ENCODE measurements around the gene NLRP4.
"Not testable (repeated sequence)": the region's sequence is repeated elsewhere in the genome, so short reads cannot be mapped to it uniquely, and the experiment has no call there.

DNA sequence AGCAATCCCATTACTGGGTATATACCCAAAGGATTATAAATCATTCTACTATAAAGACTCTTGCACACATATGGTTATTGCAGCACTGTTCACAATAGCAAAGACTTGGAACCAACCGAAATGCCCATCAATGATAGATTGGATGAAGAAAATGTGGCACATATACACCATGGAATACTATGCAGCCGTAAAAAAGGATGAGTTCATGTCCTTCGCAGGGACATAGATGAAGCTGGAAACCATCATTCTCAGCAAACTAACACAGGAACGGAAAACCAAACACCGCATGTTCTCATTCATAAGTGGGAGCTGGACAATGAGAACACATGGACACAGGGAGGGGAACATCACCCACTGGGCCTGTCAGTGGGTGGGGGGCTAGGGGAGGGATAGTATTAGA is 92.9 kb downstream of the NLRP4 start:
- TF ChIP-seq POLR2AphosphoS5 (IDR thresholded peaks at IDR 0.05; ENCODE audit: low read length); HDAC2 (IDR thresholded peaks at IDR 0.05); SIN3A (IDR thresholded peaks at IDR 0.05; ENCODE audit: low read depth, low read length); BRCA1 (IDR thresholded peaks at IDR 0.05; ENCODE audit: low read depth, low read length); MYC (IDR thresholded peaks at IDR 0.05; ENCODE audit: insufficient read depth, insufficient read length, insufficient replicate concordance, low read length, severe bottlenecking); MEF2B (IDR thresholded peaks at IDR 0.05; ENCODE audit: partially characterized antibody, poor library complexity, severe bottlenecking): not testable (repeated sequence)

Measured in GM12878 (cell line).